BLaER1 treated with 17β-estradiol and CSF1 and Interleukin-3, amounts not matched to agents 10 nM and 100 nM (cell line): ENCODE data around the gene MBP.

ENCODE experiments used
- H3K27ac ChIP-seq, 11 experiments: shearing (Covaris generic); formaldehyde crosslinking; 2 replicates each; pipeline ENCODE4 v1.8.1; 2022
- H3K27me3 ChIP-seq, 11 experiments: shearing (Covaris generic); formaldehyde crosslinking; 2 replicates each; pipeline ENCODE4 v1.8.1; 2022
- H3K36me3 ChIP-seq, 11 experiments: shearing (Covaris generic); formaldehyde crosslinking; 2 replicates each; pipeline ENCODE4 v1.8.1; 2022
- H3K4me1 ChIP-seq, 10 experiments: shearing (Covaris generic); formaldehyde crosslinking; 2 replicates each; pipeline ENCODE4 v1.8.1; 2022
- H3K4me2 ChIP-seq, 11 experiments: shearing (Covaris generic); formaldehyde crosslinking; 2 replicates each; pipeline ENCODE4 v1.8.1; 2022
- H3K4me3 ChIP-seq, 10 experiments: shearing (Covaris generic); formaldehyde crosslinking; 2 replicates each; pipeline ENCODE4 v1.8.1; 2022
- H3K9ac ChIP-seq, 11 experiments: shearing (Covaris generic); formaldehyde crosslinking; 2 replicates each; pipeline ENCODE4 v1.8.1; 2022
- H3K9me3 ChIP-seq, 11 experiments: shearing (Covaris generic); formaldehyde crosslinking; replicated peaks in 1 of 11; 2 replicates each; pipeline ENCODE4 v1.8.1; 2022
- H4K20me1 ChIP-seq, 11 experiments: shearing (Covaris generic); formaldehyde crosslinking; 2 replicates each; pipeline ENCODE4 v1.8.1; 2022
- Cebpa-rat ChIP-seq, 11 experiments: shearing (Covaris generic); IDR thresholded peaks; 2 replicates each; pipeline ENCODE4 v1.8.1; 2022

MBP gene

GRCh38 chr18:77068321-77069312 lies 64.0 kb downstream of the MBP start:
- Histone ChIP-seq H3K4me1 (peaks cover 71 to 97% (median 95%) of the 10 kb centered on the region in 10 experiments), H3K4me3 (peak overlapping the region in 1 of 10 experiments; percentile 36; a peak in 1 of 20 replicates), H3K9me3 (peaks cover 0 to 14% (median 4%) of the 10 kb centered on the region in 11 experiments; a peak in 8 of 22 replicates), H3K9ac (peak overlapping the region; percentile 75 to 87 (median 82)), H4K20me1 (peaks cover 0 to 27% (median 0%) of the 10 kb centered on the region in 11 experiments; a peak in 8 of 22 replicates), H3K27me3 (no peaks in the 10 kb centered on the region), H3K27ac (peak overlapping the region; percentile 95 to 99 (median 98)), H3K4me2 (peak overlapping the region; percentile 77 to 89 (median 85)), H3K36me3 (peaks cover 45 to 80% (median 69%) of the 10 kb centered on the region in 11 experiments)
- TF ChIP-seq Cebpa-rat (IDR thresholded peaks at IDR 0.05), result no peak

- Histone ChIP-seq H3K4me2 (peak overlapping the region; percentile 77 to 89 (median 85)), H4K20me1 (peaks cover 0 to 17% (median 0%) of the 10 kb centered on the region in 11 experiments; a peak in 4 of 22 replicates), H3K4me1 (peaks cover 82 to 97% (median 96%) of the 10 kb centered on the region in 10 experiments), H3K4me3 (peak overlapping the region in 4 of 10 experiments; percentile 1 to 36 (median 26); a peak in 5 of 20 replicates), H3K27ac (peak overlapping the region; percentile 95 to 99 (median 98)), H3K9me3 (peaks cover 0 to 23% (median 4%) of the 10 kb centered on the region in 11 experiments; a peak in 8 of 22 replicates), H3K27me3 (no peaks in the 10 kb centered on the region), H3K36me3 (peaks cover 45 to 80% (median 71%) of the 10 kb centered on the region in 11 experiments), H3K9ac (peak overlapping the region; percentile 75 to 87 (median 82))
- peak in 3 of 11 experiments; percentile 29 to 53 (median 45); a peak in 5 of 22 replicates for TF ChIP-seq Cebpa-rat (IDR thresholded peaks at IDR 0.05)
These were observed 65.1 kb downstream of the MBP start for GRCh38 chr18:77067291-77068061.

DNA sequence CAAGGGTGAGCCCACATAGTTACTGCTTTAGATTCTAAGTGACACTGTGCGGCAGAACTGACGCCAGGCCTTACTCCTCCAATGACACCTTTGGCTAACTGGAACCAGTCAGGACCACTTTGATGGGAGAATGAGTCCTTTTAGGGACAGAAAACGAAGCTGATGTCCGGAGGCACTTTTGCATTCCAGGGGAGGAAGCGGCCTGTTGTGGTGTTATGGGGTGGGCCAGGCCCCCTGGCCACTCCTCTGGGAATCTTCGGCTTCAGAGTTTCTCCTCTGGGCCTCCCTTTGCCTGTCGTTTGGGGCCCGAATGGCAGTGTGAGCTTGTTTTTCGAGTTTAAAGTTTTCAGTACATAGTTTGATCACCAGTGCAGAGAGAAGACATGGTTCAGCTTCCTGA lies 65.9 kb downstream of the MBP start:
- TF ChIP-seq Cebpa-rat (IDR thresholded peaks at IDR 0.05), result no peak
- Histone ChIP-seq H3K4me2 (peak overlapping the region; percentile 77 to 89 (median 85)), H3K9me3 (peaks cover 0 to 23% (median 4%) of the 10 kb centered on the region in 11 experiments; a peak in 8 of 22 replicates), H3K9ac (peak overlapping the region; percentile 75 to 87 (median 82)), H3K27ac (peak overlapping the region; percentile 95 to 99 (median 98)), H3K4me1 (peaks cover 90 to 97% (median 96%) of the 10 kb centered on the region in 10 experiments), H3K36me3 (peaks cover 44 to 80% (median 72%) of the 10 kb centered on the region in 11 experiments), H3K27me3 (no peaks in the 10 kb centered on the region), H3K4me3 (no peak overlapping the region), H4K20me1 (peaks cover 0 to 10% (median 0%) of the 10 kb centered on the region in 11 experiments; a peak in 3 of 22 replicates)

DNA sequence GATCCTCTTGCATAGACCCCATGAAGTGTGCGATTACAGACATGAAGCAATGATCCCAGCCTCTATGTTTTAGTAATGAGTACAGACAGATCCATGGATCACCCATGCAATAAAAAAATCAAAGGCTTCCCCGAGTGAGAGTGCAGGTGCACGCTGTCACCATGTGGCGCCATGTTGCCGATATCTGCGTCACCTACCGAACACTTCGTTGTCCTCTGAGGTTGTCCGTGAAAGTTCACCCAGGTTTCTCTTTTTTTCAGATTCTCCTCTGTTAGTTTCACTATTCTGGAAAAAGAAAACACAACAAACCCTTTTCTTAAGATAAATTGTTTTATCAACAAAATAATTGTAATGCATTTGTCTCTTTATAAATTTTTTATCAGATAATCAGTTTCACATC lies 66.5 kb downstream of the MBP start:
- H3K9ac ChIP-seq, result peak overlapping the region; percentile 75 to 87 (median 82)

DNA sequence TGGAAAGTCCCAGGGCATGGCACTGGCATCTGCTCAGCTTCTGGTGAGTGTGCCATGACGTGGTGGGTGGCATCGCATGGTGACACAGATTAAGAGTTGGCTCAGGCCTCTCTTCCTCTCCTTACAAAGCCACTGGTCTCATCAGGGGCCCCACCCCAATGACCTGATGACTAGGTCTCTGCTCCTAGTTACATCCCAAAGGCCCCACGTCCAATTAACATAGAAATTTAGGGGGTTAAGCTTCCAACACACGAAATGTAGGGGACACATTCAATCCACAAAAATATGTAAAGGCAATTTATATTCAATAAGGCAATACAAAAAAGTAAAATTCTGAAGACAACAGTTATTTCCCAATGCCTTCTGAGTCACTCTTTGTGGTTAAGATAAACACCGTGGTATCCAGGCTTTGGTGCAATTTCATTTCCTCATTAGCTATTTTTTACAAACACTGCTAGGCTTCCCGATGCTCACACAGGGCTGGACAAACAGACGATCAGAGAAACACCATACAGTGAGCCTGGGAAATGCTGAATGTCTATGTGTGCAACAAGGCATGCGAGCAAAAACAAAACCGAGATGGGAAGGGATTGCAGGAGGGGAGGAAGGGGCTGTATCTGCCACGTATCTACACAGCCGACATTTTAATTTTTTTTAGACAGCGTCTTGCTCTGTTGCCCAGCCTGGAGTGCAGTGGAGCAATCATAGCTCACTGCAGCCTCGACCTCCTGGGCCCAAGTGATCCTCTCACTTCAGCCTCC lies 67.2 kb downstream of the MBP start:
- peak; percentile 60 to 98 (median 94); a peak in 20 of 22 replicates for TF ChIP-seq Cebpa-rat (IDR thresholded peaks at IDR 0.05)
- Histone ChIP-seq H3K4me1 (peaks cover 94 to 97% (median 97%) of the 10 kb centered on the region in 10 experiments), H3K27ac (peak overlapping the region; percentile 95 to 99 (median 98)), H3K9ac (peak overlapping the region; percentile 75 to 87 (median 82)), H3K9me3 (peaks cover 0 to 29% (median 4%) of the 10 kb centered on the region in 11 experiments; a peak in 8 of 22 replicates), H3K4me3 (peak overlapping the region in 3 of 10 experiments; percentile 4 to 20 (median 18); a peak in 2 of 20 replicates), H4K20me1 (peaks cover 0 to 3% (median 0%) of the 10 kb centered on the region in 11 experiments; a peak in 1 of 22 replicates), H3K36me3 (peaks cover 48 to 80% (median 72%) of the 10 kb centered on the region in 11 experiments), H3K4me2 (peak overlapping the region; percentile 77 to 93 (median 85)), H3K27me3 (no peaks in the 10 kb centered on the region)

More for the DNA sequence above, 66.5 kb downstream of the MBP start:
- peaks cover 48 to 80% (median 72%) of the 10 kb centered on the region in 11 experiments for H3K36me3 ChIP-seq
- peaks cover 94 to 98% (median 97%) of the 10 kb centered on the region in 10 experiments for H3K4me1 ChIP-seq
- H3K4me3 ChIP-seq, result peak overlapping the region in 3 of 10 experiments; percentile 4 to 20 (median 13); a peak in 2 of 20 replicates
- peaks cover 0 to 23% (median 4%) of the 10 kb centered on the region in 11 experiments; a peak in 8 of 22 replicates for H3K9me3 ChIP-seq
- peak overlapping the region; percentile 95 to 99 (median 98) for H3K27ac ChIP-seq
- H3K4me2 ChIP-seq, result peak overlapping the region; percentile 77 to 89 (median 85)
- H3K27me3 ChIP-seq, result no peaks in the 10 kb centered on the region
- H4K20me1 ChIP-seq, result peaks cover 0 to 4% (median 0%) of the 10 kb centered on the region in 11 experiments; a peak in 1 of 22 replicates
- TF ChIP-seq Cebpa-rat (IDR thresholded peaks at IDR 0.05), result no peak

DNA sequence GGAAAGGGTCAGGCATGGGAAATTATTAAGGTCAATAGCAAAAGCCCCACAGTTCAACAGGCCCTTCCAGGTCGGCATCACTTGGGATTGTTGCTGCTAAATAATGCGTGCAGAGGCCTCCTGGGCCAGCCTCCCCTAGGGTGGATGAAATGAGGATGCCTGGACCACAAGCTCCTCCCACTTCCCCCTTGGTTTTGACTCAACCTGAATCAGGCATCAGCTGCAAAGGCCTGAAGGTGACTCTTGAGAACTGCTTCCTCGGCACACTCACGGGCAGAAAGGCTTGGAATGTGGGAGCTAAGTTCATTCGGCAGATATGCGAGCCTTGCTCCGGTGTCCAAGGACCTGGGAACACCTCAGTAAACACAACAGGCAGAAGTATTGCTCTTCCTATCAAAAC lies 69.3 kb downstream of the MBP start:
- TF ChIP-seq Cebpa-rat (IDR thresholded peaks at IDR 0.05), result no peak
- Histone ChIP-seq H3K27ac (peak overlapping the region; percentile 95 to 99 (median 98)), H3K27me3 (no peaks in the 10 kb centered on the region), H3K4me2 (peak overlapping the region; percentile 69 to 93 (median 84)), H4K20me1 (no peaks in the 10 kb centered on the region), H3K4me3 (peak overlapping the region in 5 of 10 experiments; percentile 19 to 49 (median 31); a peak in 8 of 20 replicates), H3K4me1 (peaks cover 83 to 94% (median 91%) of the 10 kb centered on the region in 10 experiments), H3K9ac (peak overlapping the region; percentile 66 to 87 (median 81)), H3K36me3 (peaks cover 43 to 83% (median 72%) of the 10 kb centered on the region in 11 experiments), H3K9me3 (peaks cover 0 to 36% (median 6%) of the 10 kb centered on the region in 11 experiments; a peak in 11 of 22 replicates)

DNA sequence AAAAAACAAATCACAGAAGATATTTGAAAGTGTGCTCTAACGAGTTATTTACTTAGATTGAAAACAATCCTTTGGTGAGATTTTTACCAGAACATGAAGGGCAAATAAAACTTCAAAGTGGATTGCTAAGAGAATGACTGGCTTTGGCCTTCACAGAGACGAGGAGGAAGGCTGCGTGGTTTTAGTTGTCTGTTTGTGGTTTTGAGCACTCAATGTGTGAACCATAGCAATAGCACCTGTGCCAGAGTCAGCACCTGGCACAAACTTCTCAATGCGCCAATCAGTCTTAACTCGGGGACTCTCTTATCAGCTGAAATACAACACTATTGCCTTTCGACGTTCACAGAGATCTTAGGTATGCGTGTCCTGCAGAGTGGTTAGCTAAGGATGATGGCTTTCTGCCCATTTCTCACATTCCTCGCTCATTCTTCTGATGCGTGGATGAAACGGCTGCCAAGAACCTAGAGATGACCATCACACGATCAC lies 70.0 kb downstream of the MBP start:
- TF ChIP-seq Cebpa-rat (IDR thresholded peaks at IDR 0.05), result no peak
- peak overlapping the region; percentile 66 to 87 (median 81) for H3K9ac ChIP-seq
- H3K9me3 ChIP-seq, result peaks cover 0 to 36% (median 6%) of the 10 kb centered on the region in 11 experiments; a peak in 11 of 22 replicates
- H3K36me3 ChIP-seq, result peaks cover 43 to 82% (median 72%) of the 10 kb centered on the region in 11 experiments
- peak overlapping the region; percentile 69 to 93 (median 84) for H3K4me2 ChIP-seq
- H3K27me3 ChIP-seq, result no peaks in the 10 kb centered on the region
- H3K27ac ChIP-seq, result peak overlapping the region; percentile 95 to 99 (median 98)
- H3K4me3 ChIP-seq, result peak overlapping the region in 3 of 10 experiments; percentile 20 to 49 (median 31); a peak in 4 of 20 replicates
- H4K20me1 ChIP-seq, result no peaks in the 10 kb centered on the region
- peaks cover 80 to 94% (median 90%) of the 10 kb centered on the region in 10 experiments for H3K4me1 ChIP-seq
